Lung microvascular endothelial cell (primary cell): ENCODE measurements around the gene EVI5. TPM values are rescaled to one million over a fixed set of nuclear protein-coding genes. Genes with fewer than 3 reads are reported as not detected.
A peak's percentile ranks its signal among the peaks of the same experiment; 100 is the strongest.
"Not testable (repeated sequence)": the region's sequence is repeated elsewhere in the genome, so short reads cannot be mapped to it uniquely, and the experiment has no call there.

Experiments used
- DNase-seq, 2 donors: peaks; one replicate each; pipeline versions ENCODE4 v3.0.0 to v3.0.0-alpha.2; 2010; ENCODE audit warnings: low read depth in 2 of 2
- total RNA-seq: library from RNA; depleted of rRNA; stranded (reverse); fragments of >200 nt; gene quantifications from 2 replicates; pipeline ENCODE4 v1.2.1, GENCODE V29; 2014

The EVI5 gene
- total RNA-seq, 1 donor from 2014 or later = 19.8 TPM

- DNase-seq = peak; percentile 36 to 66
Measured at GRCh38 chr1:92749024-92749634, 35.8 kb downstream of the EVI5 start.

GRCh38 chr1:92748138-92748537 is 36.8 kb downstream of the EVI5 start:
- no peak for DNase-seq

- no peak for DNase-seq
Measured at GRCh38 chr1:92747735-92748134, 37.2 kb downstream of the EVI5 start.

GRCh38 chr1:92746255-92746654 is 38.7 kb downstream of the EVI5 start:
- not testable (repeated sequence) for DNase-seq

GRCh38 chr1:92743221-92743620 is 41.7 kb downstream of the EVI5 start:
- DNase-seq = no peak

DNA sequence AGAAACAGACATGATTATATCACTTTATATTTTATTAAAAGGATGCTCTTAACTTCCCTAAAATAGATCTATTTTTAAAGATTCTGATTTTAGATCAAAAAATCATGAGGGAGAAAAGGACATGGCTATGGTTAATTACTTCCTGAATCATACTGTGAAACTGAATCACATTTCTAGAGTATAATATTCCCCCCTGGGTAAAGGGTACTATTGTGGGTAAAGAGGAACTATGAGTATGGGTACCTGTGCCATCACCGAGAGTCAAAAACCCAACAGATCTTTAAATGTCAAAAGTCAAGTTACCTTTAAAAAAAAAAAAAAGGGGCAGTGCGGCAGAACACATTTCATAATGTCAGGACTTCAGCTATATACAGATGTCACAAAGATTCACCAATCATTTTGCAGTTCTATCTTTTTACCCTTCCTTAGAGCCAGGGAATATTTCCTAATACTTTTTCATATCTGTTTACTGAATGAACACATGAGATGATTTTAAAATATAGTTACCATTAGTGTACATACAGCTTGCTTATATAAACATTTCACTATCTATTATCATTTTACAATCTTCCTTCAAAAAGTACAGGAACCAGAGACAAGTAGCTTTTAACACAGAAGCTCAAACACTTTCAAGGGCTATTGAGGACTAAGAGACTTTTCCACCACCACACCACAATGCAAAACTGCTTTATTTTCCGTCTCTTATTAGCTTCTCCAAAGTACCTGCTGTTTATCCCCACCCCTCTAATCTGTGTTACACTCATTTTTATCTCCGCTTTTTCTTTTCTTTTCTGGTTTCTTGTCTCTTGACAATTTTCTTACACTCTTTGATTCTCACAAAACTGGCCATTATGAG is 45.0 kb downstream of the EVI5 start:
- DNase-seq = no peak

- DNase-seq = peak; percentile 12 to 17
Measured at GRCh38 chr1:92736395-92736794, 48.5 kb downstream of the EVI5 start.

GRCh38 chr1:92730476-92730875 is 54.4 kb downstream of the EVI5 start:
- DNase-seq = no peak

GRCh38 chr1:92728697-92729096 is 56.2 kb downstream of the EVI5 start:
- DNase-seq = no peak

DNA sequence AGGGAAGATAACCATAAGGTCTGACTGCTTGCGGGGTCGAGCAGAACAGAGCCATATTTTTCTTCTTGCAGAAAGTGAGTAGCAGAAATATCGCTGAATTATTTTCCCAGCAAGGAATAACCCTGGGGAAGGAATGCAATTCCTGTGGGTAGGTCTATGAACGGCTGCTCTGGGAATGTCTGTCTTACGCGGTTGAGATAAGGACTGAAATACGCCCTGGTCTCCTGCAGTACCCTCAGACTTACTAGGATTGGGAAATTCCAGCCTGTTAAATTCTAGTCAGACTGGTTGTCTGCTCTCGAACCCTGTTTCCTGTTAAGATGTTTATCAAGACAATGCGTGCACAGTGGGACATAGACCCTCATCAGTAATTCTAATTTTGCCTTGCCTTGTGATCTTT is 61.2 kb downstream of the EVI5 start:
- DNase-seq = not testable (repeated sequence)

- no peak for DNase-seq
Measured at GRCh38 chr1:92721886-92722285, 63.0 kb downstream of the EVI5 start.

GRCh38 chr1:92721157-92721556 is 63.8 kb downstream of the EVI5 start:
- DNase-seq = not testable (repeated sequence)

GRCh38 chr1:92715476-92715951 is 69.4 kb downstream of the EVI5 start:
- DNase-seq = not testable (repeated sequence)

- no peak for DNase-seq
Measured at GRCh38 chr1:92713939-92714338, 71.0 kb downstream of the EVI5 start.

DNA sequence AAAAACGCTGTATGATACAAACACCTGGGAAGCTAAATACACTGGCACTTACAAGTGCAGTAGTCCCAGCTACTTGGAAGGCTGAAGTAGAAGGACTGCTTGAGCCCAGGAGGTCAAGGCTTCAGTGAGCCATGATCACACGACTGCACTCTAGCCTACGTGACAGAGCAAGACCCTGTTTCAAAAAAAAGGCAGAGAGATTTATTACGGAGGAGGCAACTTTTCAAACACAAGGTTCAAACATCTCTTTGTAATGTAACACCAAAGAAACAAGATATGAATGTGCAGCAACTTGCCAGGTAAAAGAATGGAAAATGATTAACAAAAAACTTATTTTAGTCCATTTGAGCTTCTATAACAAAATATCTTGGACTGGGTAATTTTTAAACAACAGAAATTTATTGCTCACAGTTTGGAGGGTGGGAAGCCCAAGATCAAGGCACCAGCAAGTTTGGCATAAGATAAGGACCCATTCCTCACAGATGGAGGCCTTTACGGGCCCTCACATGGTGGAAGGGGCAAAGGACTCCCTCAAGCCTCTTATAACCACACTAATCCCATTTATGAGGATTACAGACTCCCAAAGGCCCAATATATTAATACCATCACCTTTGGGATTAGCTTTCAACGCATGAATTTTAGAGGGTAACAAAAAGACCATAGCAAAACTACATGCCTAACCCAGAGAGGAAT is 73.3 kb downstream of the EVI5 start:
- DNase-seq = no peak

- DNase-seq = peak in 1 of 2 donors; percentile 6
Measured at GRCh38 chr1:92709738-92710137, 75.2 kb downstream of the EVI5 start.

DNA sequence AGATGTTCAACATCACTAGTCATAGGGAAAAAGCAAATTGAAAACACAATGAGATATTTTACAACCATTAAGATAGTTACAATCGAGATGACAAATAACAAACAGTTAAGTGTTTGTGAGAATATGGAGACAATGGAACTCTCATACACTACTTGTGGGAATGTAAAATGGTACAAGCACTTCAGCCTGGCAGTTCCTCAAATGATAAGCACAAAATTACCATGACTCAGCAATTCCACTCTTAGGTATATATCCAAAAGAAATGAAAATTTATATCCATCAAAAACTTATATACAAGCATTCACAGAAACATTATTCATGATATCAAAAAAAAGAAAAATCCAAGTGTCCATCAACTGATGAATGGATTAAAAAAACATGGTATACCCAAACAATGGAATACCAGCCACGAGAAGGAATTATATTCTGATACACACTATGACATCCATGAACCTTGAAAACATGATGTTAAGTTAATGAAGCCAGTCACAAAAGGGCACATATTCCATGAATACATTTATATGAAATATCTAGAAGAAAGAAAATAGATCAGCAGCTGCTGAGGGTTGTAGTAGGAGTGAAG is 76.4 kb downstream of the EVI5 start:
- no peak for DNase-seq

GRCh38 chr1:92707709-92708108 is 77.2 kb downstream of the EVI5 start:
- no peak for DNase-seq

- DNase-seq = no peak
Measured at GRCh38 chr1:92707292-92707691, 77.6 kb downstream of the EVI5 start.

DNA sequence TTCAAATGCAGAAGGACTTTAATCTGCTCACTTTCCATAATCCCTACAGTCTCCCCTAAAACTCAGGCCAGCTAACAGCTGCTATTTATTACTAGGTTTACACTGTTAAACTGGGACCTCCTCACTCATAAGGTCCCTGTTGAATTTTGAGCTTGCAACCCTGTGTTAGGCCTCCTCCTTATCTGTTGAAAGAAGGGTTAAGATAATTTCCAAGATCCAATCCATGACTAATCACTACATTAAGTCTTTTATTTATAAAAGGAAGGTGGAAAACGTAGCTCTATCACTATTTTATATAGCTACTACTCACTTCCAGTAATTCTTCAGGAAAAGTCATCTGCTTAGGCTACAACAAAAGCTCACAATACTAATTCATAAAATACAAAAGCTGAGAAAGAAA is 79.5 kb downstream of the EVI5 start:
- DNase-seq = peak in 1 of 2 donors; percentile 32

GRCh38 chr1:92701147-92701546 is 83.8 kb downstream of the EVI5 start:
- no peak for DNase-seq

- DNase-seq = peak in 1 of 2 donors; percentile 1
Measured at GRCh38 chr1:92698932-92699331, 86.0 kb downstream of the EVI5 start.
